Fibroblast of lung (primary cell): ENCODE data around the gene CRYGS. TPM values are rescaled to one million over a fixed set of nuclear protein-coding genes. Genes with fewer than 3 reads are reported as not detected.

ENCODE experiments used
- DNase-seq, 2 donors: peaks; one replicate each; pipeline versions ENCODE4 v3.0.0 to v3.0.0-alpha.2; 2010; ENCODE audit warnings: low read depth in 2 of 2
- H2AFZ ChIP-seq: 2 replicates; pipeline ENCODE4 v1.5.1; 2012; ENCODE audit warnings: low read length, control low read depth, inconsistent platforms
- H3K27ac ChIP-seq: 2 replicates; pipeline ENCODE4 v1.5.1; 2011; ENCODE audit warnings: low read length, control low read depth; ENCODE audit not compliant: insufficient read depth
- H3K27me3 ChIP-seq: 2 replicates; pipeline ENCODE4 v1.5.1; 2011; ENCODE audit warnings: mild to moderate bottlenecking, low read length; ENCODE audit not compliant: control insufficient read depth, insufficient read depth
- H3K36me3 ChIP-seq: 2 replicates; pipeline ENCODE4 v1.5.1; 2011; ENCODE audit warnings: low read length; ENCODE audit not compliant: control insufficient read depth, insufficient read depth
- H3K4me1 ChIP-seq: 2 replicates; pipeline ENCODE4 v1.5.1; 2011; ENCODE audit warnings: low read length; ENCODE audit not compliant: control insufficient read depth, insufficient read depth; ENCODE audit errors: extremely low read depth
- H3K4me2 ChIP-seq: 2 replicates; pipeline ENCODE4 v1.5.1; 2011; ENCODE audit warnings: low read length, control low read depth; ENCODE audit not compliant: insufficient read depth; ENCODE audit errors: extremely low read depth
- H3K4me3 ChIP-seq, 4 experiments: fragments of 200-600 bp in 1 of 4; sonication (generic) in 1 of 4; replicated peaks in 1 of 4; 2 replicates each; pipeline ENCODE4 v1.5.1; 2011 to 2016; ENCODE audit warnings: low read length in 4 of 4, low read depth in 3 of 4, mild to moderate bottlenecking in 3 of 4, control low read depth in 2 of 4, inconsistent platforms in 1 of 4, mixed read lengths in 1 of 4; ENCODE audit not compliant: insufficient read depth in 1 of 4; ENCODE audit errors: control extremely low read depth in 1 of 4
- H3K79me2 ChIP-seq: 2 replicates; pipeline ENCODE4 v1.5.1; 2012; ENCODE audit warnings: mild to moderate bottlenecking, low read length, inconsistent platforms; ENCODE audit not compliant: control insufficient read depth, insufficient read depth
- H3K9ac ChIP-seq: 2 replicates; pipeline ENCODE4 v1.5.1; 2011; ENCODE audit warnings: mild to moderate bottlenecking, low read length, control low read depth; ENCODE audit not compliant: insufficient read depth
- H3K9me3 ChIP-seq: 2 replicates; pipeline ENCODE4 v1.5.1; 2012; ENCODE audit warnings: low read depth, low read length; ENCODE audit not compliant: control insufficient read depth, insufficient read depth
- H4K20me1 ChIP-seq: 2 replicates; pipeline ENCODE4 v1.5.1; 2011; ENCODE audit warnings: low read length; ENCODE audit not compliant: control insufficient read depth, insufficient read depth; ENCODE audit errors: extremely low read depth
- EZH2 ChIP-seq: IDR thresholded peaks from 2 replicates; pipeline ENCODE4 v1.5.1; 2012; ENCODE audit warnings: low read length, control low read depth, mild to moderate bottlenecking; ENCODE audit errors: missing control alignments
- polyA plus RNA-seq, 2 donors: library from polyadenylated mRNA; depleted of rRNA in 1 of 2; stranded (reverse) in 1 of 2; unstranded in 1 of 2; fragments of >200 nt; gene quantifications; 2 replicates each; pipeline ENCODE4 v1.2.1, GENCODE V29; 2011 to 2012; ENCODE audit warnings: missing spikeins in 1 of 2
- total RNA-seq: library from RNA; depleted of rRNA; stranded (reverse); fragments of >200 nt; gene quantifications from 2 replicates; pipeline ENCODE4 v1.2.1, GENCODE V29; 2014
- TF ChIP-seq, protein P1 (sequence below), 2 donors: IDR thresholded peaks in 1 of 2; conservative IDR thresholded peaks in 1 of 2; 1 replicate in 1 of 2; 2 replicates in 1 of 2; pipeline ENCODE4 v1.5.1; 2011 to 2012; ENCODE audit warnings: low read length in 2 of 2, control low read depth in 1 of 2, inconsistent platforms in 1 of 2, low read depth in 1 of 2, mild to moderate bottlenecking in 1 of 2

Gene CRYGS
- total and polyA plus RNA-seq, 2 donors (not counting 1 experiment from before 2014, with no cell fraction given) = 0.54 to 0.99 TPM

DNA sequence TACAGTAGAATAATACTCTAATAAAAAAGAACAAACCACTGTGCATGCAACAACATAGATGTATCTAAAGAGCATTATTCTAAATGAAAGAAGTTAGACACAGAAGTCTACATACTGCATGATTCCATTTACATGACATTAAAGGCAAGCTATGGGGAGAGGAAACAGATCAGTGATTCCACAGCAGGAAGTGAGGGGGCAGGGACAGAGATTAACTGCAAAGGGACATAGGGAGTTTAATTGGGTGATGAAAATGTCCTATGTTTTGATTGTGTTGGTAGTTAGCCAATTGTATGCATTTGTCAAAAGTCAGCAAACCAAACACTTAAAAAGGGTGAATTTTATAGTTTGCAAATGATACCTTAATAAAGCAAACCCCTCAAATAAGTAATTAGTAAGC, 13.8 kb downstream of the CRYGS start:
- Histone ChIP-seq H3K27ac (no peak overlapping the region), H3K4me3 (no peak overlapping the region), H3K9me3 (no peaks in the 10 kb centered on the region), H4K20me1 (no peaks in the 10 kb centered on the region), H3K4me1 (no peaks in the 10 kb centered on the region), H3K4me2 (no peak overlapping the region), H2AFZ (no peak overlapping the region), H3K9ac (no peak overlapping the region), H3K79me2 (no peaks in the 10 kb centered on the region), H3K36me3 (no peaks in the 10 kb centered on the region), H3K27me3 (no peaks in the 10 kb centered on the region)
- no peak for TF ChIP-seq EZH2
- DNase-seq = no peak

DNA sequence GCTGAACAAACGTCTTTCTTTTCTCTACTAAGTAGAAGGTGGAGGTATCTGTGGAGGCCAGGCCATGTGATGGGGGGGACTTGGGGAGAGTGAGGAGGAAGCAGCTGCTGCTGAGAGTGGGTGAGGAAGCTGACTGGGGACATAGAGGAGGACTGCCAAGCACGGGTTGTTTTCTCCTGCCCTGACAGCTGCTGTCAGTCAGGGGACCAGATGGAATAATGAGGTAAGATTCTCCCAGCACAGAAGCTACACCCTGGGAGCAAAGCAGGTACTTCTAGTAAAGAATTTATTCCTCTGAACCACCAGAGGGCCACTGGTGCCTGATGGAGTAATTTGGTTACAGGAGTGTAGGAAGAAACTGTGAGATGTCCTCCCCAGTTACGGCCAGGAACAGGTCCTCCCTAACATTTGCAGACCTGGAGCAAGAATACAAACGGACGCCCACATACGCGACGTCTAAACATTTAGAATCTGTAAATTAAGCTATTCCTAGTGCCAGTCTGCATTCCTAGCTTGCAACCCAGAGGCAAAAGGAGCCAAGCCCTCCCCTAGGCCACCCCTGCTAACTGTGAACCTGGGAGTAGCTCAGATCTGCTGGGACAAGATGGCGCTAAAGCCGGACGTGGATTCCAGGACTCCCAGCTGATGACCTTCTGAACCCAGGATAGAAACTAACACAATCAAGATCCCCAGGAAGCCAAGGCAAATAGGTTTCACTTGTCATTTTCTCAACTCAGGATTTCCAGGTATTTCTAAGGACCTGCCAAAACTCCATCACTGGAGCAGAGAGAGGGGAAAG, 14.8 kb downstream of the CRYGS start:
- Histone ChIP-seq H3K4me3 (no peak overlapping the region), H3K27ac (no peak overlapping the region), H3K9ac (no peak overlapping the region), H3K4me1 (no peaks in the 10 kb centered on the region), H3K79me2 (no peaks in the 10 kb centered on the region), H4K20me1 (no peaks in the 10 kb centered on the region), H3K27me3 (no peaks in the 10 kb centered on the region), H3K36me3 (no peaks in the 10 kb centered on the region), H2AFZ (no peak overlapping the region), H3K4me2 (no peak overlapping the region), H3K9me3 (no peaks in the 10 kb centered on the region)
- DNase-seq = no peak
- TF ChIP-seq, protein P1, sequence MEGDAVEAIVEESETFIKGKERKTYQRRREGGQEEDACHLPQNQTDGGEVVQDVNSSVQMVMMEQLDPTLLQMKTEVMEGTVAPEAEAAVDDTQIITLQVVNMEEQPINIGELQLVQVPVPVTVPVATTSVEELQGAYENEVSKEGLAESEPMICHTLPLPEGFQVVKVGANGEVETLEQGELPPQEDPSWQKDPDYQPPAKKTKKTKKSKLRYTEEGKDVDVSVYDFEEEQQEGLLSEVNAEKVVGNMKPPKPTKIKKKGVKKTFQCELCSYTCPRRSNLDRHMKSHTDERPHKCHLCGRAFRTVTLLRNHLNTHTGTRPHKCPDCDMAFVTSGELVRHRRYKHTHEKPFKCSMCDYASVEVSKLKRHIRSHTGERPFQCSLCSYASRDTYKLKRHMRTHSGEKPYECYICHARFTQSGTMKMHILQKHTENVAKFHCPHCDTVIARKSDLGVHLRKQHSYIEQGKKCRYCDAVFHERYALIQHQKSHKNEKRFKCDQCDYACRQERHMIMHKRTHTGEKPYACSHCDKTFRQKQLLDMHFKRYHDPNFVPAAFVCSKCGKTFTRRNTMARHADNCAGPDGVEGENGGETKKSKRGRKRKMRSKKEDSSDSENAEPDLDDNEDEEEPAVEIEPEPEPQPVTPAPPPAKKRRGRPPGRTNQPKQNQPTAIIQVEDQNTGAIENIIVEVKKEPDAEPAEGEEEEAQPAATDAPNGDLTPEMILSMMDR (conservative IDR thresholded peaks at IDR 0.05 in 1 of 2, IDR thresholded peaks at IDR 0.05 in 1 of 2; ENCODE audit: low read depth in 1 of 2, low read length in 2 of 2) = no peak
- no peak for TF ChIP-seq EZH2

DNA sequence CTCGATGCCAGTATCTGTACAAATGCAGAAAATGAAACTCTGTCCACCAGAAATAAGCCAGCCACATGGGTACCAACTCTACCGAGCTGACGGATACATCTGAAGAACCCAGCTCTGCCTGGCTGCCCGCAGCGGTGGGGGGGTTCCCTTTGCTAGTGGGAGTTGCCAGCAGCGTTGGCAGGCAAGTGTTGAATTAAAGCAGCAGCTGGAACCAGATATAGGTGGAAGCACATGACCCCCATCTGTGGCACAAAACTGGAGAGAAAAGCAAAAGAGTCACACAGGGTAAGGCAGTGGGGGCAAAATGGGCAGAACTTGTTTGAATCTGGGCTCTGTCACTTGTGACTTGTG, 17.9 kb downstream of the CRYGS start:
- H3K79me2 ChIP-seq = no peaks in the 10 kb centered on the region
- H3K4me1 ChIP-seq = no peaks in the 10 kb centered on the region
- no peak overlapping the region for H3K4me3 ChIP-seq
- TF ChIP-seq, protein P1 (conservative IDR thresholded peaks at IDR 0.05 in 1 of 2, IDR thresholded peaks at IDR 0.05 in 1 of 2; ENCODE audit: low read depth in 1 of 2, low read length in 2 of 2) = no peak
- no peak for TF ChIP-seq EZH2
- H3K27me3 ChIP-seq = no peaks in the 10 kb centered on the region
- no peak overlapping the region for H3K9ac ChIP-seq
- no peaks in the 10 kb centered on the region for H3K36me3 ChIP-seq
- H4K20me1 ChIP-seq = no peaks in the 10 kb centered on the region
- no peaks in the 10 kb centered on the region for H3K9me3 ChIP-seq
- H3K27ac ChIP-seq = no peak overlapping the region
- no peak overlapping the region for H2AFZ ChIP-seq
- DNase-seq = no peak
- no peak overlapping the region for H3K4me2 ChIP-seq
